B cell (primary cell): ENCODE measurements around the gene ZNF79. TPM values are rescaled to one million over a fixed set of nuclear protein-coding genes. Genes with fewer than 3 reads are reported as not detected.
A peak's percentile ranks its signal among the peaks of the same experiment; 100 is the strongest.

Experiments used
- ATAC-seq: fragments of 200-7000 bp; cut with Tn5 transposase; one replicate; pipeline ENCODE4 v1.10.0; 2021; ENCODE audit warnings: low read depth, mild to moderate bottlenecking, moderate number of reproducible peaks, moderate library complexity
- CTCF ChIA-PET: fragments of 350-600 bp; sonication (Branson Sonifier 250); formaldehyde crosslinking; loops from one replicate; lab custom pipeline; 2021; ENCODE audit warnings: antibody characterized with exemption, inconsistent platforms; lab: Charles Lee
- POLR2A ChIA-PET: fragments of 350-600 bp; sonication (Branson Sonifier 250); formaldehyde crosslinking; loops from one replicate; lab custom pipeline; 2021; ENCODE audit warnings: antibody characterized with exemption; lab: Charles Lee
- DNase-seq: peaks from one replicate; pipeline ENCODE4 v3.0.0; 2013
- H2AFZ ChIP-seq: 2 replicates; pipeline ENCODE4 v1.6.1; 2012; ENCODE audit warnings: mild to moderate bottlenecking, low read depth, low read length; ENCODE audit not compliant: insufficient read depth, poor library complexity, severe bottlenecking
- H3K27ac ChIP-seq, 2 donors: 1 replicate in 1 of 2; 2 replicates in 1 of 2; pipeline ENCODE4 v1.5.1; 2012 to 2013; ENCODE audit warnings: low read length in 2 of 2, mild to moderate bottlenecking in 2 of 2, moderate library complexity in 1 of 2
- H3K27me3 ChIP-seq, 4 experiments: fragments of 200-600 bp in 1 of 4; sonication (generic) in 1 of 4; replicated peaks in 1 of 4; 1 replicate in 2 of 4; 2 replicates in 2 of 4; pipeline versions ENCODE4 v1.6.1 to v1.7.0; 2013 to 2016; ENCODE audit warnings: low read length in 3 of 4, mild to moderate bottlenecking in 2 of 4, mixed read lengths in 1 of 4, moderate library complexity in 1 of 4; ENCODE audit not compliant: insufficient read depth in 4 of 4, control insufficient read depth in 3 of 4; ENCODE audit errors: control extremely low read depth in 1 of 4
- H3K36me3 ChIP-seq, 2 experiments: replicated peaks in 1 of 2; 1 replicate in 1 of 2; 2 replicates in 1 of 2; pipeline versions ENCODE4 v1.6.1 to v1.7.1; 2013; ENCODE audit warnings: low read length in 1 of 2; ENCODE audit not compliant: insufficient read depth in 2 of 2, control insufficient read depth in 1 of 2; ENCODE audit errors: control extremely low read depth in 1 of 2, extremely low read depth in 1 of 2
- H3K4me1 ChIP-seq, 2 donors: fragments of 200-600 bp in 1 of 2; sonication (generic) in 1 of 2; 1 replicate in 1 of 2; 2 replicates in 1 of 2; pipeline versions ENCODE4 v1.5.1 to v1.6.1; 2013 to 2017; ENCODE audit warnings: low read length in 2 of 2; ENCODE audit not compliant: control insufficient read depth in 2 of 2, insufficient read depth in 2 of 2
- H3K4me2 ChIP-seq: replicated peaks from 2 replicates; pipeline ENCODE3; 2012; ENCODE audit warnings: mild to moderate bottlenecking, low read depth, low read length; ENCODE audit not compliant: poor library complexity, severe bottlenecking
- H3K4me3 ChIP-seq, 5 experiments: fragments of 200-600 bp in 1 of 5; sonication (generic) in 1 of 5; 1 replicate in 3 of 5; 2 replicates in 2 of 5; pipeline versions ENCODE4 v1.5.1 to v1.7.0; 2011 to 2016; ENCODE audit warnings: low read length in 4 of 5, mild to moderate bottlenecking in 4 of 5, low read depth in 2 of 5, control low read depth in 1 of 5, moderate library complexity in 1 of 5; ENCODE audit not compliant: insufficient read depth in 1 of 5; ENCODE audit errors: control extremely low read depth in 1 of 5, extremely low read depth in 1 of 5
- H3K79me2 ChIP-seq: fragments of 200-600 bp; sonication (generic); one replicate; pipeline ENCODE4 v1.6.0; 2016; ENCODE audit warnings: low read length; ENCODE audit not compliant: control insufficient read depth, insufficient read depth
- H3K9ac ChIP-seq: fragments of 200-600 bp; sonication (generic); 2 replicates; pipeline ENCODE4 v1.6.1; 2017; ENCODE audit warnings: mild to moderate bottlenecking, low read length, moderate library complexity
- H3K9me3 ChIP-seq, 3 donors: one replicate each; pipeline versions ENCODE4 v1.6.1 to v1.7.1; 2013; ENCODE audit warnings: low read length in 2 of 3; ENCODE audit not compliant: control insufficient read depth in 2 of 3, insufficient read depth in 1 of 3; ENCODE audit errors: control extremely low read depth in 1 of 3
- H4K20me1 ChIP-seq: 2 replicates; pipeline ENCODE4 v1.6.0; 2012; ENCODE audit warnings: mild to moderate bottlenecking, low read length; ENCODE audit not compliant: insufficient read depth, control insufficient read depth, poor library complexity, severe bottlenecking
- H3K27ac Mint-ChIP-seq: one replicate; pipeline ENCODE4 v1.8.0; 2021; ENCODE audit warnings: mixed read lengths
- H3K27me3 Mint-ChIP-seq: one replicate; pipeline ENCODE4 v1.8.0; 2021; ENCODE audit warnings: mixed read lengths
- H3K4me1 Mint-ChIP-seq: one replicate; pipeline ENCODE4 v1.8.0; 2021; ENCODE audit warnings: mixed read lengths
- H3K4me3 Mint-ChIP-seq: one replicate; pipeline ENCODE4 v1.8.0; 2021; ENCODE audit warnings: mixed read lengths
- H3K9me3 Mint-ChIP-seq: one replicate; pipeline ENCODE4 v1.8.0; 2022; ENCODE audit warnings: mixed read lengths; ENCODE audit not compliant: insufficient read depth
- CTCF ChIP-seq: fragments of 200-600 bp; IDR thresholded peaks from one replicate; pipeline ENCODE4 v1.8.0; 2022; ENCODE audit warnings: antibody characterized with exemption, mild to moderate bottlenecking
- EZH2 ChIP-seq: IDR thresholded peaks from 2 replicates; pipeline ENCODE4 v1.6.1; 2012; ENCODE audit warnings: borderline replicate concordance, low read depth, mild to moderate bottlenecking, moderate library complexity, low read length; ENCODE audit not compliant: insufficient read depth, poor library complexity, severe bottlenecking
- WGBS: methylation state at CpG from one replicate; pipeline ENCODE4 v1.1.5; 2013; ENCODE audit warnings: missing lambda C conversion rate; ENCODE audit not compliant: insufficient coverage; 5-methylcytosine and 5-hydroxymethylcytosine counted together
- intact Hi-C: fragments of 100-400 bp; cut with micrococcal nuclease; formaldehyde crosslinking; loops from one replicate; pipeline ENCODE4 v1.10.0; 2022
- polyA plus RNA-seq: library from polyadenylated mRNA; depleted of rRNA; stranded (reverse); fragments of >200 nt; gene quantifications from 2 replicates; pipeline ENCODE4 v1.2.3, GENCODE V29; 2012
- total RNA-seq, 2 donors: library from RNA; stranded (reverse); fragments of 120-200 nt in 1 of 2; gene quantifications; 1 replicate in 1 of 2; 2 replicates in 1 of 2; pipeline versions ENCODE4 v1.2.3 to v1.2.4, GENCODE V29; 2013 to 2022

The ZNF79 gene
- total and polyA plus RNA-seq, 2 donors (not counting 1 experiment from before 2014, with no cell fraction given): 4.8 to 16.1 TPM

DNA sequence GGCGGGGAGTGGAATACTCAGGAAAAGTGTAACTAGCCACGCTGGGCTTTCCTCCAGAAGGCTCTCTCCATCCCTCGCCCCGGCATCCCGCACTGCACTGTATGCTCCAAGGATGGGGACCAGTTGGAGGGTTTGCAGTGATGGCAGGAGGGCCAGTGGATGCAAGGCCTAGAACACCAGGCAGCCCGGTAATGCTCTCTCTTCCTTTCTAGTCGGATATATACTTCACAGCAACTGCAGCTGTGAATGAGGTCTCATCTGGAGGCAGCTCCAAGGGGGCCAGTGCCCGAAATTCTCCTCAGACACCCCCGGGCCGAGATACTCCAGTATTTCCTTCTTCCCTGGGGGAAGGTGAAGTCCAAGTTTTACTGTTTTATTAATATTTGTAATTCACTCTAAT is 37.2 kb upstream of the ZNF79 start:
- peaks cover 0 to 2% of the 10 kb centered on the region in 2 donors for H3K4me1 ChIP-seq
- no peak overlapping the region for H3K9ac ChIP-seq
- H3K4me3 ChIP-seq: no peak overlapping the region
- CTCF ChIA-PET: interaction anchor here (1.0 to 2.0 kb wide), 2 partner anchors 10 to 19 kb away, joined by 3 to 4 read pairs; partner anchors contain the start of gene SLC2A8
- H4K20me1 ChIP-seq: no peaks in the 10 kb centered on the region
- no peak overlapping the region for H3K27ac ChIP-seq
- Mint-ChIP-seq H3K27ac (no peak overlapping the region), H3K4me3 (no peak overlapping the region), H3K9me3 (no peaks in the 10 kb centered on the region), H3K27me3 (peaks cover 27% of the 10 kb centered on the region), H3K4me1 (peaks cover 4% of the 10 kb centered on the region)
- no peaks in the 10 kb centered on the region for H3K79me2 ChIP-seq
- no peak for DNase-seq
- TF ChIP-seq CTCF (no peak), EZH2 (no peak)
- peaks cover 0 to 31% (median 5%) of the 10 kb centered on the region in 4 experiments for H3K27me3 ChIP-seq
- ATAC-seq: no peak
- H3K9me3 ChIP-seq: no peaks in the 10 kb centered on the region
- H2AFZ ChIP-seq: no peak overlapping the region
- intact Hi-C loops: no loop called here
- H3K36me3 ChIP-seq: no peaks in the 10 kb centered on the region
- H3K4me2 ChIP-seq: no peak overlapping the region
- WGBS: 98% methylated on average over 6 of the region's 10 CpGs
- POLR2A ChIA-PET: no interaction called here

DNA sequence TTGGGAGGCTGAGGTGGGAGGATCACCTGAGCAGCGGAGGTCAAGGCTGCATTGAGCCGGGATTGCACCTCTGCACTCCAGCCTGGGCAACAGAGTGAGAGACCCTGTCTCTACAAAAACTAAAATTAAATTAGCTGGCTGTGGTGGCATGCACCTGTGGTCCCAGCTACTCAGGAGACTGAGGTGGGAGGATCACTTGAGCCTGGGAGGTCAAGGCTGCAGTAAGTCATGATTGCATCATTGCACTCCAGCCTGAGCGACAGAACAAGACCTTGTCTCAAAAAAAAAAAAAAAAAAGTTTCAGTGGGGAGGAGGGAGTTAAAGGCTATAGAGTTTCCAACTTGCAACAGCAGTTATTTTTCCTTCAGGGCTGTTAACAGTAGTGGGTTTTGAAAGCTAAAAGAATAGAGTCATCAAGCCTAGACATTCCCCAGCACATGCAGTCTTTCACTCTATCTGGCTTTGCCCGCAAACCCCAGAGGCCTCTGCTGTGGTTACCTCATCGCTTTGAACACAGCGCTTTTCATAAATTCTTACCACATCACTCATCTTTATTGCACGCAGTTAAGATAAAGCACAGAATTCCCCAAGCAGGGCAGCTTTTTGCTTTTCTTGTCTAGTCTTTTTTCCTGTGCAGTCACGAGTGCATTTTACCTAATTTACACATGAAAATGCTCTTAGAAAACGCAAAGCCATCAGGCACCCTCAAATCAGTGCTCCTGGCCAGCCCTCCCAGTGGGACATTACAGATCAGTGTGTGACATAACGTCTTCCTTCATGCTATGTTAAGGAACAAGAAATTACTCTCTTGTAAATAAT is 35.9 kb upstream of the ZNF79 start:
- no peaks in the 10 kb centered on the region for H3K36me3 ChIP-seq
- no peak overlapping the region for H3K4me3 ChIP-seq
- no peaks in the 10 kb centered on the region for H3K79me2 ChIP-seq
- ChIA-PET POLR2A (interaction anchor here (0.7 kb wide), 1 partner anchor 111 kb away, joined by 6 read pairs; no protein-coding TSS in a partner anchor), CTCF (interaction anchor here (0.8 to 2.0 kb wide), 2 partner anchors 9 to 174 kb away, joined by 3 to 4 read pairs; partner anchors contain the start of gene SLC2A8)
- TF ChIP-seq CTCF (no peak), EZH2 (no peak)
- WGBS: 29% methylated on average over 6 of the region's 10 CpGs
- ATAC-seq: peak; percentile 61
- no peaks in the 10 kb centered on the region for H4K20me1 ChIP-seq
- peaks cover 0 to 2% of the 10 kb centered on the region in 2 donors for H3K4me1 ChIP-seq
- Mint-ChIP-seq H3K27me3 (peaks cover 27% of the 10 kb centered on the region), H3K4me1 (peaks cover 4% of the 10 kb centered on the region), H3K9me3 (no peaks in the 10 kb centered on the region), H3K27ac (no peak overlapping the region), H3K4me3 (no peak overlapping the region)
- H3K9ac ChIP-seq: no peak overlapping the region
- DNase-seq: peak; percentile 34
- no peak overlapping the region for H2AFZ ChIP-seq
- intact Hi-C loops: no loop called here
- H3K27ac ChIP-seq: no peak overlapping the region
- no peaks in the 10 kb centered on the region for H3K9me3 ChIP-seq
- no peak overlapping the region for H3K4me2 ChIP-seq
- H3K27me3 ChIP-seq: peaks cover 0 to 26% (median 4%) of the 10 kb centered on the region in 4 experiments
